GM21717 (cell line): ENCODE data around the gene GOLGA6L24.
"Not testable (repeated sequence)": the region's sequence is repeated elsewhere in the genome, so short reads cannot be mapped to it uniquely, and the experiment has no call there.

Source experiments
- ATAC-seq: cut with Tn5 transposase; IDR thresholded peaks from one replicate; pipeline ENCODE4 v1.9.1; 2021; ENCODE audit warnings: mild to moderate bottlenecking, moderate library complexity; ENCODE audit not compliant: unreplicated experiment

GOLGA6L24 gene

GRCh38 chr15:28357984-28358383 is at the start of gene GOLGA6L24:
Gene GOLGA6L24 (minus strand): TSS chr15:28358084. CDS start chr15:28358023, 61 bp downstream.
- ATAC-seq = not testable (repeated sequence)

- not testable (repeated sequence) for ATAC-seq
Observed at GRCh38 chr15:28402774-28403435, 45.0 kb upstream of the GOLGA6L24 start.

- ATAC-seq = not testable (repeated sequence)
Observed at GRCh38 chr15:28396022-28396421, 38.1 kb upstream of the GOLGA6L24 start.

GRCh38 chr15:28380053-28380452 is 22.2 kb upstream of the GOLGA6L24 start:
- ATAC-seq = not testable (repeated sequence)

- not testable (repeated sequence) for ATAC-seq
Observed at GRCh38 chr15:28378364-28378763, 20.5 kb upstream of the GOLGA6L24 start, which contains the start of gene GOLGA8F. Gene GOLGA8F (plus strand): TSS chr15:28378664. CDS start chr15:28378762, 98 bp downstream.

GRCh38 chr15:28365502-28365901 is 7.6 kb upstream of the GOLGA6L24 start:
- not testable (repeated sequence) for ATAC-seq

- ATAC-seq = not testable (repeated sequence)
Observed at GRCh38 chr15:28322129-28322588, 35.7 kb downstream of the GOLGA6L24 start, which contains the start of gene HERC2. Gene HERC2 (minus strand): TSS chr15:28322179. CDS start chr15:28321433, 746 bp downstream.

- ATAC-seq = not testable (repeated sequence)
Observed at GRCh38 chr15:28321358-28322078, 36.4 kb downstream of the GOLGA6L24 start.

GRCh38 chr15:28319725-28320124 is 38.2 kb downstream of the GOLGA6L24 start:
- not testable (repeated sequence) for ATAC-seq

GRCh38 chr15:28318828-28319227 is 39.1 kb downstream of the GOLGA6L24 start:
- not testable (repeated sequence) for ATAC-seq

GRCh38 chr15:28318122-28318521 is 39.8 kb downstream of the GOLGA6L24 start:
- ATAC-seq = not testable (repeated sequence)

- ATAC-seq = not testable (repeated sequence)
Observed at GRCh38 chr15:28316958-28317357, 40.9 kb downstream of the GOLGA6L24 start.

- ATAC-seq = not testable (repeated sequence)
Observed at GRCh38 chr15:28310454-28310853, 47.4 kb downstream of the GOLGA6L24 start.

- not testable (repeated sequence) for ATAC-seq
Observed at GRCh38 chr15:28308718-28309117, 49.2 kb downstream of the GOLGA6L24 start.
